GM18858 (cell line): ENCODE results near the gene TMEM106B.
A peak's percentile ranks its signal among the peaks of the same experiment; 100 is the strongest.
"Not testable (repeated sequence)": the region's sequence is repeated elsewhere in the genome, so short reads cannot be mapped to it uniquely, and the experiment has no call there.

Source experiments
- ATAC-seq: cut with Tn5 transposase; IDR thresholded peaks from one replicate; pipeline ENCODE4 v1.9.1; 2021; ENCODE audit not compliant: unreplicated experiment

TMEM106B gene

GRCh38 chr7:12211054-12211710 is at the start of gene TMEM106B:
TMEM106B (plus strand) TSS chr7:12211294; CDS start chr7:12214811, 3,517 bp downstream.
- peak; percentile 95 for ATAC-seq

DNA sequence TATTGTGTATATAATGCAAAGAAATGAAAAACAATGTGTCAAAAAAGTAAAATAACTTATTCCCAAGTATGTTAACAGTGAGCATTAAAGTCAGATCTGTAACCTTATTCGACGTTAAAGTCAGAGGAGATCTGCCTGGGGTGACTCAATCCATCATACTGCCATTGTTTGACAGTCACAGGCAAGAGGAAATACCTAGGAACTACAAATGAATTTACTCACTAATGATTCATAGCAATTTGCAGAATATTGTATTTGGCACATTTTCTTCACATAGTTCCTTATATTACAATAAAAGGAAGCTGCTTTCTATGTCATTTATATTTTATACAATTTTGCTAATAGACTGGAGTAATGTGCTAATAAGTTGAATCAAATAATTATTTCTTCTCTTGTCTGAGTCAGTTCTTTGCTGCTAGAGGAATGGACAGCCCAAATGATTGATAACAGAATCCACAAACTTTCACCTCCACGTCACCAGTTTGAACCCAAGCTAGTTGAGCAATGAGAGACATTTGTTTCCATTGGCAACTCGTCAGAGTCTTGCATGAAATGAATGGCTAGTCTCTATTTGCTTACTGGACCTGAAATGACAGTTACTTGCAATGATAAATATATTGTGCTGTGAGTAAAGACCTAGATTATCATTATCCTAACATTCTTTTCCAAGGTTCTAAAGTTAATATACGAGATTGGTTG is 48.5 kb upstream of the TMEM106B start:
- ATAC-seq = no peak

GRCh38 chr7:12168065-12168464 is 43.0 kb upstream of the TMEM106B start:
- ATAC-seq = not testable (repeated sequence)

DNA sequence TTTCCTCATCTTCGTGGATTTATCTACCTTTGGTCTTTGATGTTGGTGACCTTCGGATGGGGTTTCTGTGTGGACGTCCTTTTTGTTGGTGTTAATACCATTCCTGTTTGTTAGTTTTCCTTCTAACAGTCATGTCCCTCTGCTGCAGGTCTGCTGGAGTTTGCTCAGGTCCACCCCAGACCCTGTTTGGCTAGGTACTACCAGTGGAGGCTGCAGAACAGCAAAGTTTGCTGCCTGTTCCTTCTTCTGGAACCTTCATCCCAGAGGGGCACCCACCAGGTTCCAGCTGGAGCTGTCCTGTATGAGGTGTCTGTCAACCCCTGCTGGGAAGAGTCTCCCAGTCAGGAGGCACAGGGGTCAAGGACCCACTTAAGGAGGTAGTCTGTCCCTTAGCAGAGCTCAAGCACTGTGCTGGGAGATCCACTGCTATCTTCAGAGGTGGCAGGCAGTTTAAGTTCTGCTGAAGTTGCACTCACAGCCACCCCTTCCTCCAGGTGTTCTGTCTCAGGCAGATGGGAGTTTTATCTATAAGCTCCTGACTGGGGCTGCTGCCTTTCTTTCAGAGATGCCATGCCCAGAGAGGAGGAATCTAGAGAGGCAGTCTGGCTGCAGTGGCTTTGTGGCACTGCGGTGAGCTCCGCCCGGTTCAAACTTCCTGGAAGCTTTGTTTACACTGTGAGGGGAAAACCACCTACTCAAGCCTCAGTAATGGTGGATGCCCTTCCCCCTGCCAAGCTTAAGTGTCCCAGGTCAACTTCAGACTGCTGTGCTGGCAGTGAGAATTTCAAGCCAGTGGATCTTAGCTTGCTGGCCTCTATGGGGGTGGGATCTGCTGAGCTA is 40.9 kb upstream of the TMEM106B start:
- ATAC-seq = not testable (repeated sequence)

DNA sequence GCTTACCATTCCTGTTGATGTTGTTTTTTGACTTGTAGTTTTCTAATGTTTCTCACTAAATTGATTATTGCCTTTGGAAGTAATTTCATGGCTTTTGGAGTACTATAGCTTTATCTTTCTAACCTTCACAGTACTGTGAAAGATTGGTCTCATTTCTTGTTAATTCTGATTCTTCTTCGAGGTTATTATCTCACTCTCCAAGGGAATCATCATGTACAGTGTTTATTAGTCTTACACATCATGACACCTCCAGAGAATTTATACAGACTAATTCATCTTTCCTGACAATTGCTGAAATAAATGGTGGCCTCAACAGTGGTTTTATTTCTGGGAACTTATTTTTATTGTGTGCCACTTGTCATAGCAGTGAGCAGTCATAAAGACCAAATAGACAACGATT is 37.4 kb upstream of the TMEM106B start:
- no peak for ATAC-seq

- ATAC-seq = no peak
Measured at GRCh38 chr7:12174931-12175330, 36.2 kb upstream of the TMEM106B start.

DNA sequence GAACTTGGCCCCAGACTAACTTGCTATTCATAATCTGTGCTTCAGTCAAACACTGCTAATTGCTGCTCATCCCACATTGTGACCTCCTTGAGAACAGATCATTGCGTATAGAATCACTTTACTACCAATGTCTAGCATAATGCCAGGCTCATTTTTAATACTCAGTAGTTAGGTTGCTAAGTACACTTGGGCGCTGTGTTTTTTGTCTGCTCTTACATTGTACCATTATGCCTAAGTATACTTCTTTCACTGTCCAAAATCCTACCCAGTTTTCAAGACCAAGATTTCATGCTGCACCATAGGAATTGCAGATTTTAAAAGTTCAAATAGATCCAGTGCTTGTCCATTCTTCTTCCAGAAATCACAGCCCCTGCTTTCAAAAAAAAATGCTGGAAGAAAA is 32.8 kb upstream of the TMEM106B start:
- ATAC-seq = no peak

- ATAC-seq = no peak
Measured at GRCh38 chr7:12194426-12194825, 16.7 kb upstream of the TMEM106B start.

DNA sequence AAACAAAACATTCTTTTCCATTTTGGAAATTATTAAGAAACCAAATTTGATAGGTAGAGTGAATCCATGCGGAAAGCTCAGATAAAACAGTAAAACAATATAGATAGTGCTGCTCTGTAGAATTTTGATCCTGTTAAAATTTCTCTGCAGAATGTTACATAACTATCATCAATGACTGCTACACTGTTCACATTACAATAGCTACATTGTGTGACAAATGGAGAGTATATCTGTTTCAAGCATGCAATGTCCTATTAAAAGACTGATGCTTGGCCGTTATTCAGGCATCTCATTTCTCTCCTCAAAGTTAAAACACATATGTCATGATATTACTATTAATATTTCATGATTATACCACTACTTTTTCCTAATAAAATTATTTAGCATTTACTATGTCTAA is 14.7 kb upstream of the TMEM106B start:
- ATAC-seq = no peak

GRCh38 chr7:12199363-12199762 is 11.7 kb upstream of the TMEM106B start:
- no peak for ATAC-seq

DNA sequence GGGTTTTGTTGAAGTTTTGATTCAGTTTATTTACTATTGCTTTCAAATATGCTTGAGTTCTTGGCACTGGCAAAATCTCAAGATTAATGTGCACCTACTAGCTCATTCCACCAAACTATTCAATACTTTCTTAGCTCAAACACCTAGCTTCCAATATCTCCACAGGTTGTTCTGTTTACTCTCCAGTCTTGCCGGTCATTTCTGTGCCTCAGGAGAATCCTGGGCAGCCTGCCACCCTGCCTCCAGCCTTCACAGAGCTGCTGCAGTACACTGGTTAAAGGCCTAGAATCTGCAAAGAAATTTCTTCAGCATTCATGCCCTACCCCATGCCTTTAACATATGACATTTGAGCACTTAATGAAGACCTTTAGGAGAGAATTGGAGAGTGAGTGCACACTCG is 4.0 kb upstream of the TMEM106B start:
- ATAC-seq = no peak

GRCh38 chr7:12209221-12209620 is 1.9 kb upstream of the TMEM106B start:
- no peak for ATAC-seq

GRCh38 chr7:12210179-12211053 is 678 bp upstream of the TMEM106B start:
- ATAC-seq = peak; percentile 30

DNA sequence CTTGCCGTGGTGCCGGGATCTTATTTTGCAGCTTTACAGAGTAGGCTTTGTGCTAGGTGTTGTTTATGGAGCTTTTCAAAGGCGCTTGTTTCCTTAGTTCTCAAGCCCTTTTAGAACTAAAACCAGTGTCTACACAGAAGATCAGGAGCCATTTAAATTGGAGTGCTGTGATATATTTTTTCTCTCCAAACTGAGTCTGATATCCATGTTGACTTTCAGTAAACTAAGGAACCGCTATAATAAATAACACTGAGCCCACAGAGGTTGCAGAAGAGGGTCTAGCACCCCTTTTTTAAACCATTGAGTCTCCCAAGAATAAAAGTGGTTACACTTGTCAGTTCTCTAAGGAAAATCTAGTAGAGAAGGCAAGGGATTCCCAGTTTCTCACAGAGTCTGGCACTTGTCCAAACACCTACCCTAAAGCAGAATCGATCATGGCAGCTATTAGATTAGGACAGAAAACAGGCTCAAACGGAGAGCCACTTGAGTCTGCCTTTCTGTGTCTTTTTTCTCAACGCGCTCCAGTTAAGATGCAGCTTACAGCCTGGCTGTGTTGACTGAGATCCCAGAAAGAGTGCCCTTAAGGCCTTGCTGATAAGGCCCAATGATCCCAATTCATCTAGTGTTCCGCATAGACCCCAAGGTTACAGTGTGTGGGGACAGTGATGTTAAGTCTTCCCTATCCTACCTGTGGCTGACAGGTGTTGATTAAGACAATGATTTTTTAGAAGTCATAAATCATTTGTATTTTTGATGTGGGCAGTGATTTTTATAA is 804 bp downstream of the TMEM106B start:
- no peak for ATAC-seq

GRCh38 chr7:12217311-12217710 is 6.2 kb downstream of the TMEM106B start:
- ATAC-seq = no peak

DNA sequence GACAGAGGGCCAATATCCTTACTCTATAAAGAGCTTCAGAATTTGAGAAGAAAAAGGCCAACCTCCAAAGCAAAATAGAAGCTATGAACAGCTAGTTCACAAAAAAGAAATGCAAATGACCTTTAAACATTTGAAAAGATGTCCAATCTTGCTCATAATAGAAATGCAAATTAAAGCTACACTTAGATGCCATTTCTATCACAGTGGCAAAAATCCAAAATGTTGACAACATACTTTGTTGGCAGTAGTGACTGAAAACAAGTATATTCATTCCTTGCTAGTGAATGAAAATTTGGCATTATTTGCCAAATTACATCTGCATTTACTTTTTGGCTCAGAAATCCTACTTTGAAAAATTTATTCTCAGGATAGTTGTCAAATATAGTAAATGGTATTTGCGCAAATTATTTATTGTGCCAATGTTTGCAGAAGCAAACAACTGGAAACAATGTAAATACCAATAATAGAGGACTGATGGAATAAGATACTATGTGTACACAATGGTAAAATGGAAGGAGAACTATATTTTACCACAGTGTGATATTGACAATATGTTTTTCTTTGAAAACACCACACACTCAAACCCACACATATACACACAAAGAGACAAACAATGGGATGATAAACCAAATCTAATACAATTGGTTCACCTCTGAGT is 9.4 kb downstream of the TMEM106B start:
- ATAC-seq = no peak

DNA sequence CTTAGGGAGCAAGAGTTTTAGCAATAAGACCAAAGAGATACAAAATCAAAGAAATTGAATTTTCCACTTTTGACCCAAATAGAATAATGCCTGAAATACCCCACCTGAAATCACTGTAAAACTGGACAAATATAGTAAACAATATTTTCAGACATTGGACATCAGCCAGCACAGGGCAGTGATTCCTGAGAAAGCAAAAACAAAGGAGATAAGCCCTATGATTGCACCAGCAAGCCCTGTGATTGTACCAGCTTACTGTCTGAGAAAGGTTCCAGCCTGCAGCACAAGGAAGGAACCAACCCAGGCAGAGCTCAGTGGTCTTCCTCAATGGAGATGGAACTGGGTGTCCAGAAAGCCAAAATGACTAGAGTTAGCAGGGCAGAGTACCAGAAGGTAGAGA is 10.3 kb downstream of the TMEM106B start:
- no peak for ATAC-seq

DNA sequence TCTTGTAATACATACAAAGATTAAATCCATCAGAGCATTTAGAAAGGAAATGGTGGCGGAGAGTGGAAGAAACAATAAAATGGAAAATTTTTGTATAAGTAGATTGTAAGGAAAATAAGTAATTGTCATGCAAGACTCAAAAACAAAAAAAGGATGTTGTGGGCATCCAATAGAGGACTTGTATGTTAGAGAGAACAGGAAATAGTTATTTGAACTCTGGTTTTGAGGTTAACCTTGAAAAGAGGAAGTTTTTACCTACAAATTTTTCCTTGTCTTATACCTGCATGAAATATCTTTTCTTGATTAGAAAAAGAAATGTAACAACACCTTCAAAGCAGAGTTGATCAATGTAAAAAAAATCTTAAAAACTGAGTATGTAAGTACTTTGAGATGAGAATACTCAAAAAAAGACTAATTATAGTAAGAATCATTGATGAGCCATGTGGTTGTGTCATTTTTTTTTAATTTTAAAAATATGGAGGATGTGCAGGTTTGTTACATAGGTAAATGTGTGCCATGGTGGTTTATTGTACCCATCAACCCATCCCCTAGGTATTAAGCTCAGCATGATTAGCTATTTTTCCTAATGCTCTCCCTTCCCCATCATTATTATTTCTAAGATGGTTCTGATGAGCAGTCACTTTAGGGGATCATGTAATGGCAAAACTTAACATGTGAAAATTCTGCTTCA is 11.9 kb downstream of the TMEM106B start:
- ATAC-seq = peak; percentile 92

DNA sequence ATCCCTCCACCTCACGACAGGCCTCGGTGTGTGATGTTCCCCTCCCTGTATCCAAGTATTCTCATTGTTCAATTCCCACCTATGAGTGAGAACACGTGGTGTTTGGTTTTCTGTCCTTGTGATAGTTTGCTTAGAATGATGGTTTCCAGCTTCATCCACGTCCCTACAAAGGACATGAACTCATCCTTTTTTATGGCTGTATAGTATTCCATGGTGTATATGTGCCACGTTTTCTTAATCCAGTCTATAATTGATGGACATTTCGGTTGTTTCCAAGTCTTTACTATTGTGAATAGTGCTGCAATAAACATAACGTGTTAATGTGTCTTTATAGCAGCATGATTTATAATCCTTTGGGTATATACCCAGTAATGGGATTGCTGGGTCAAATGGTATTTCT is 13.9 kb downstream of the TMEM106B start:
- not testable (repeated sequence) for ATAC-seq
